GM12873 (cell line): ENCODE data around the gene RRBP1.

Source experiments
- CTCF ChIP-seq: IDR thresholded peaks from 2 replicates; pipeline ENCODE4 v1.5.1; 2012; ENCODE audit warnings: low read depth, mild to moderate bottlenecking, moderate library complexity, low read length, control low read depth; ENCODE audit not compliant: insufficient read depth; ENCODE audit errors: missing control alignments

Gene RRBP1

DNA sequence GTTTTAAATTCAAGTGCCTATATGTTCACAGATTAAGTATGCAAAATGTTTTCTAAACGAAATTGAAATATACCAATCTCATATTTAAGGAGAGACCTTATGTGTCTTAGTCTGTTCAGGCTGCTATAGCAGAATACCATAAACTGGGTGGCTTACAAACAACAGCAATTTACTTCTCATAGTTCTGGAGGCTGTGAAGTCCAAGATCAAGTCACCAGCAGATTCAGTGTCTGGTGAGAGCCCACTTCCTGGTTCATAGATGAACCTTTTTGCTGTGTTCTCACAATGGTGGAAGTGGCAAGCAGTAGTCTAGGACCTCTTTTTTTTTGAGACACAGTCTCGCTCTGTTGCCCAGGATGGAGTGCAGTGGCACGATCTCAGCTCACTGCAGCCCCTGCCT is 115.7 kb downstream of the RRBP1 start:
- TF ChIP-seq CTCF: no peak

DNA sequence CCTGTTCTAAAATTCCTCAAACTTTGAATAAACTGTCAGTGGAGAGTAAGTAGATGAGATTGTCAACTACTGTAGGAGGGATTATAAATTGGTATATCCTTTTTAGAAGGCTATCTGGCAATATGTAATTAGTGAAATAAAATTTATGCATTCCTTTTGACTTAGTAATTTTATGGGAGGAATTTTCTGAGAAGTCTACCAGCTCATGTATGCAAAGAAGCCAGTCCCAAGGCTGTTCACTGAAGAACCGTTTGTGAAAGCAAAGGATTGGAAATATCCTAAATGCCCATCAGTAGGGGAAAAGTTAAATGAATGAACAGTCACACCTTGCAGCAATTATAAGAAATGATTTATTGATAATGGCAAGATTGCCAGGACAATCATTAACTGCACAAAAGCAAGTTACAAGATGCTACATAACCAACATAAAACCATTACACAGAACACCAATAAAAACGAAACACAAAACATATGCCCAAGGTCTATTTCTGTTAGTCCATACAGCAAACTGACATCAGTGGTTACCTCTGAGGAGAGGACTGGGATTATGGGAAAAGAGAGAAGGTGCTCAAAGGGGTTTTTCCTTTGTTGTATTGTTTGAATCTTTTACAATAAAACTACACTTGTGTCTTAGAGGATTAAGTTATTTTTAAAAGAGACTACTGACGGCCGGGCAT is 116.7 kb downstream of the RRBP1 start:
- TF ChIP-seq CTCF: no peak
